Measurements from ENCODE around the gene CDYL2.
"Not testable (repeated sequence)": the region's sequence is repeated elsewhere in the genome, so short reads cannot be mapped to it uniquely, and the experiment has no call there.

CDYL2 gene

GRCh38 chr16:80656161-80656560, 148.2 kb downstream of the CDYL2 start:
- H3K9ac ChIP-seq = no peak overlapping the region
- peaks cover 0 to 54% (median 5%) of the 10 kb centered on the region in 11 experiments; a peak in 10 of 22 replicates for H4K20me1 ChIP-seq
- peaks cover 0 to 69% (median 17%) of the 10 kb centered on the region in 11 experiments; a peak in 16 of 22 replicates for H3K36me3 ChIP-seq
- no peak overlapping the region for H3K4me3 ChIP-seq
- H3K27ac ChIP-seq = no peak overlapping the region
- no peaks in the 10 kb centered on the region for H3K27me3 ChIP-seq
- peaks cover 23 to 44% (median 27%) of the 10 kb centered on the region in 11 experiments for H3K9me3 ChIP-seq (replicated peaks in 1 of 11)
- H3K4me2 ChIP-seq = peak overlapping the region in 3 of 11 experiments; percentile 16 to 74 (median 67); a peak in 5 of 22 replicates
- TF ChIP-seq Cebpa-rat (IDR thresholded peaks at IDR 0.05) = no peak
- H3K4me1 ChIP-seq = peaks cover 0 to 54% (median 0%) of the 10 kb centered on the region in 10 experiments; a peak in 6 of 20 replicates

- Histone ChIP-seq H3K9ac (no peak overlapping the region), H3K9me3 (replicated peaks in 1 of 11) (peaks cover 19 to 44% (median 23%) of the 10 kb centered on the region in 11 experiments), H4K20me1 (peaks cover 0 to 54% (median 5%) of the 10 kb centered on the region in 11 experiments; a peak in 10 of 22 replicates)
Measured at GRCh38 chr16:80655751-80656150, 148.6 kb downstream of the CDYL2 start.

GRCh38 chr16:80654094-80654862, 150.1 kb downstream of the CDYL2 start:
- H3K9me3 ChIP-seq (replicated peaks in 1 of 11) = peaks cover 19 to 41% (median 25%) of the 10 kb centered on the region in 11 experiments
- peak overlapping the region in 2 of 11 experiments; percentile 29 to 45; a peak in 2 of 22 replicates for H3K4me2 ChIP-seq
- H3K4me1 ChIP-seq = peaks cover 0 to 70% (median 4%) of the 10 kb centered on the region in 10 experiments; a peak in 7 of 20 replicates
- peaks cover 0 to 54% (median 14%) of the 10 kb centered on the region in 11 experiments; a peak in 12 of 22 replicates for H3K36me3 ChIP-seq
- TF ChIP-seq Cebpa-rat (IDR thresholded peaks at IDR 0.05) = no peak
- no peak overlapping the region for H3K4me3 ChIP-seq
- no peak overlapping the region for H3K9ac ChIP-seq
- H3K27ac ChIP-seq = no peak overlapping the region
- no peaks in the 10 kb centered on the region for H3K27me3 ChIP-seq
- H4K20me1 ChIP-seq = peaks cover 0 to 54% (median 5%) of the 10 kb centered on the region in 11 experiments; a peak in 10 of 22 replicates

More at GRCh38 chr16:80655751-80656150, 148.6 kb downstream of the CDYL2 start:
- Histone ChIP-seq H3K36me3 (peaks cover 0 to 64% (median 14%) of the 10 kb centered on the region in 11 experiments; a peak in 14 of 22 replicates), H3K4me3 (no peak overlapping the region), H3K4me2 (peak overlapping the region in 3 of 11 experiments; percentile 16 to 74 (median 67); a peak in 5 of 22 replicates), H3K27me3 (no peaks in the 10 kb centered on the region), H3K27ac (no peak overlapping the region), H3K4me1 (peaks cover 0 to 58% (median 0%) of the 10 kb centered on the region in 10 experiments; a peak in 7 of 20 replicates)
- TF ChIP-seq Cebpa-rat (IDR thresholded peaks at IDR 0.05) = no peak

- Histone ChIP-seq H4K20me1 (peaks cover 0 to 56% (median 4%) of the 10 kb centered on the region in 11 experiments; a peak in 10 of 22 replicates), H3K36me3 (peaks cover 0 to 42% (median 12%) of the 10 kb centered on the region in 11 experiments; a peak in 11 of 22 replicates), H3K9ac (no peak overlapping the region), H3K9me3 (replicated peaks in 1 of 11) (peaks cover 14 to 53% (median 33%) of the 10 kb centered on the region in 11 experiments; a peak in 21 of 22 replicates), H3K4me2 (peak overlapping the region in 2 of 11 experiments; percentile 60 to 70; a peak in 5 of 22 replicates), H3K27ac (no peak overlapping the region), H3K4me1 (peaks cover 0 to 81% (median 4%) of the 10 kb centered on the region in 10 experiments; a peak in 7 of 20 replicates), H3K27me3 (no peaks in the 10 kb centered on the region), H3K4me3 (no peak overlapping the region)
- no peak for TF ChIP-seq Cebpa-rat (IDR thresholded peaks at IDR 0.05)
Measured at GRCh38 chr16:80652441-80652840, 152.0 kb downstream of the CDYL2 start.

GRCh38 chr16:80650281-80650680, 154.1 kb downstream of the CDYL2 start:
- Histone ChIP-seq H3K4me3 (peak overlapping the region in 1 of 10 experiments; percentile 3; a peak in 2 of 20 replicates), H3K9ac (peak overlapping the region in 1 of 11 experiments; percentile 45; a peak in 2 of 22 replicates), H3K9me3 (replicated peaks in 1 of 11) (peaks cover 22 to 68% (median 43%) of the 10 kb centered on the region in 11 experiments; a peak in 21 of 22 replicates), H3K4me1 (peaks cover 0 to 61% (median 4%) of the 10 kb centered on the region in 10 experiments; a peak in 7 of 20 replicates), H4K20me1 (peaks cover 0 to 36% (median 4%) of the 10 kb centered on the region in 11 experiments; a peak in 7 of 22 replicates), H3K36me3 (peaks cover 0 to 36% (median 7%) of the 10 kb centered on the region in 11 experiments; a peak in 10 of 22 replicates), H3K4me2 (peak overlapping the region in 4 of 11 experiments; percentile 38 to 70 (median 50); a peak in 8 of 22 replicates), H3K27ac (peak overlapping the region in 4 of 11 experiments; percentile 61 to 77 (median 68); a peak in 7 of 22 replicates)
- not testable (repeated sequence) for H3K27me3 ChIP-seq

GRCh38 chr16:80640316-80640715, 164.1 kb downstream of the CDYL2 start:
- no peak overlapping the region for H3K4me3 ChIP-seq

GRCh38 chr16:80639636-80640035, 164.8 kb downstream of the CDYL2 start:
- Histone ChIP-seq H3K4me3 (no peak overlapping the region), H3K9me3 (replicated peaks in 1 of 11) (peaks cover 20 to 51% (median 41%) of the 10 kb centered on the region in 11 experiments; a peak in 21 of 22 replicates), H3K4me2 (no peak overlapping the region), H3K9ac (no peak overlapping the region), H4K20me1 (peaks cover 0 to 11% (median 0%) of the 10 kb centered on the region in 11 experiments; a peak in 4 of 22 replicates), H3K27ac (no peak overlapping the region), H3K27me3 (no peaks in the 10 kb centered on the region), H3K4me1 (peaks cover 0 to 9% (median 0%) of the 10 kb centered on the region in 10 experiments; a peak in 1 of 20 replicates), H3K36me3 (peaks cover 0 to 50% (median 5%) of the 10 kb centered on the region in 11 experiments; a peak in 11 of 22 replicates)
- TF ChIP-seq Cebpa-rat (IDR thresholded peaks at IDR 0.05) = no peak

More at GRCh38 chr16:80640316-80640715, 164.1 kb downstream of the CDYL2 start:
- H3K36me3 ChIP-seq = peaks cover 0 to 50% (median 5%) of the 10 kb centered on the region in 11 experiments; a peak in 11 of 22 replicates
- TF ChIP-seq Cebpa-rat (IDR thresholded peaks at IDR 0.05) = no peak
- peaks cover 18 to 50% (median 37%) of the 10 kb centered on the region in 11 experiments; a peak in 21 of 22 replicates for H3K9me3 ChIP-seq (replicated peaks in 1 of 11)
- H4K20me1 ChIP-seq = peaks cover 0 to 11% (median 0%) of the 10 kb centered on the region in 11 experiments; a peak in 3 of 22 replicates
- H3K9ac ChIP-seq = no peak overlapping the region
- no peaks in the 10 kb centered on the region for H3K27me3 ChIP-seq
- H3K27ac ChIP-seq = no peak overlapping the region
- no peak overlapping the region for H3K4me2 ChIP-seq
- peaks cover 0 to 9% (median 0%) of the 10 kb centered on the region in 10 experiments; a peak in 1 of 20 replicates for H3K4me1 ChIP-seq

GRCh38 chr16:80637621-80638020, 166.8 kb downstream of the CDYL2 start:
- H3K4me1 ChIP-seq = peaks cover 0 to 9% (median 0%) of the 10 kb centered on the region in 10 experiments; a peak in 1 of 20 replicates
- no peak overlapping the region for H3K9ac ChIP-seq
- H3K4me2 ChIP-seq = no peak overlapping the region
- no peak for TF ChIP-seq Cebpa-rat (IDR thresholded peaks at IDR 0.05)
- peaks cover 23 to 49% (median 32%) of the 10 kb centered on the region in 11 experiments for H3K9me3 ChIP-seq (replicated peaks in 1 of 11)
- H3K27ac ChIP-seq = no peak overlapping the region
- H3K36me3 ChIP-seq = peaks cover 5 to 46% (median 15%) of the 10 kb centered on the region in 11 experiments; a peak in 19 of 22 replicates
- no peak overlapping the region for H3K4me3 ChIP-seq
- no peaks in the 10 kb centered on the region for H3K27me3 ChIP-seq
- peaks cover 0 to 11% (median 0%) of the 10 kb centered on the region in 11 experiments; a peak in 5 of 22 replicates for H4K20me1 ChIP-seq
